NCI-H1048 (cell line): ENCODE results near the gene ZNF608.

Experiments used
- DNase-seq: peaks from one replicate; lab custom pipeline; 2025; lab: John Stamatoyannopoulos, UW

The ZNF608 gene

GRCh38 chr5:124755041-124755440, 8.6 kb upstream of the ZNF608 start:
- no peak for DNase-seq

- no peak for DNase-seq
These were observed 7.9 kb upstream of the ZNF608 start for GRCh38 chr5:124754206-124754927.

- DNase-seq = no peak
These were observed 6.6 kb upstream of the ZNF608 start for GRCh38 chr5:124752854-124753720.

- DNase-seq = no peak
These were observed 4.6 kb upstream of the ZNF608 start for GRCh38 chr5:124751031-124751430.

GRCh38 chr5:124748687-124749594, 2.5 kb upstream of the ZNF608 start:
- DNase-seq = peak; percentile 88

- DNase-seq = no peak
These were observed 1.6 kb upstream of the ZNF608 start for GRCh38 chr5:124747791-124748686.

GRCh38 chr5:124746916-124747790, 714 bp upstream of the ZNF608 start:
- DNase-seq = peak; percentile 82

GRCh38 chr5:124745007-124745927, 1.2 kb downstream of the ZNF608 start:
- no peak for DNase-seq

GRCh38 chr5:124744170-124744971, 2.1 kb downstream of the ZNF608 start:
- DNase-seq = no peak

GRCh38 chr5:124743602-124744169, 2.8 kb downstream of the ZNF608 start:
- no peak for DNase-seq

- no peak for DNase-seq
These were observed 3.3 kb downstream of the ZNF608 start for GRCh38 chr5:124742983-124743601.

- no peak for DNase-seq
These were observed 3.9 kb downstream of the ZNF608 start for GRCh38 chr5:124742521-124742920.

GRCh38 chr5:124741711-124742496, 4.5 kb downstream of the ZNF608 start:
- DNase-seq = peak; percentile 81

GRCh38 chr5:124740991-124741583, 5.4 kb downstream of the ZNF608 start:
- DNase-seq = no peak

- no peak for DNase-seq
These were observed 6.4 kb downstream of the ZNF608 start for GRCh38 chr5:124740071-124740470.

- no peak for DNase-seq
These were observed 6.8 kb downstream of the ZNF608 start for GRCh38 chr5:124739634-124740025.
